ENCODE results near the gene GCC1.

Gene GCC1

DNA sequence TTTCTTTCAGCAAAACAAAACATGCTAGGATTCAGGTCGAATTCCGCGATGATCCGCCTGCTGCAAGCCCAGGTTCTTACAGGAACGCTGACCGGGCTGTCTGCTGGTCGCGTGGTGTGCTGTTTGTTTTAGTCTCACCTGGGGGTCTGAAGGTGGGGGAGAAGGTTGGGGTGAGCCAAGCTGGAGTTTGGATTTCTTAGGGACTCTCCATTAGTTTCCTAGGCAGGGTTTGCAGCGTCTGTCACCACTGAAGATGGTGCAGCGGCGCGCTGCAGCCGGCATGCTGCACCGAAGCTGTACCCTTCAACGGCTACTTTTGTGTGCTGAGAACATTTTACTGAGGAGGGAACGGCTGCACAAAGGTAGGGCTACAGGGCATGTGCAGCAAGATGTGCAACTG is 48.7 kb downstream of the GCC1 start:
- DNase-seq (ENCODE audit: low spot score): no peak

DNA sequence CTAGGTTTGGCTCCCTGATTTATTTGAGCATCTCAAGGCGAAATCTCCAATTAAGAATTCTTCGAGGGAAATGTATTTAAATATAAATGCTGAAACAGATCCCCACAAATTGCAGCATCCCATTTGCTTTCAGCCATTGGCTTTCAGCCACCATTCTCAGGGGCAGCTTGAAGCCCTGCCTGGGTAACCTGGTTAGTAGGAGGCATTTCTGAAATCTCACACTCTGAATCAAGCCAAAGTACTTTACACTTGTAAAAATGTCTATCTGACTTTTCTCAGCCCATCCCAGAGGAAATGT is 49.1 kb downstream of the GCC1 start:
- DNase-seq (ENCODE audit: low spot score): no peak

DNA sequence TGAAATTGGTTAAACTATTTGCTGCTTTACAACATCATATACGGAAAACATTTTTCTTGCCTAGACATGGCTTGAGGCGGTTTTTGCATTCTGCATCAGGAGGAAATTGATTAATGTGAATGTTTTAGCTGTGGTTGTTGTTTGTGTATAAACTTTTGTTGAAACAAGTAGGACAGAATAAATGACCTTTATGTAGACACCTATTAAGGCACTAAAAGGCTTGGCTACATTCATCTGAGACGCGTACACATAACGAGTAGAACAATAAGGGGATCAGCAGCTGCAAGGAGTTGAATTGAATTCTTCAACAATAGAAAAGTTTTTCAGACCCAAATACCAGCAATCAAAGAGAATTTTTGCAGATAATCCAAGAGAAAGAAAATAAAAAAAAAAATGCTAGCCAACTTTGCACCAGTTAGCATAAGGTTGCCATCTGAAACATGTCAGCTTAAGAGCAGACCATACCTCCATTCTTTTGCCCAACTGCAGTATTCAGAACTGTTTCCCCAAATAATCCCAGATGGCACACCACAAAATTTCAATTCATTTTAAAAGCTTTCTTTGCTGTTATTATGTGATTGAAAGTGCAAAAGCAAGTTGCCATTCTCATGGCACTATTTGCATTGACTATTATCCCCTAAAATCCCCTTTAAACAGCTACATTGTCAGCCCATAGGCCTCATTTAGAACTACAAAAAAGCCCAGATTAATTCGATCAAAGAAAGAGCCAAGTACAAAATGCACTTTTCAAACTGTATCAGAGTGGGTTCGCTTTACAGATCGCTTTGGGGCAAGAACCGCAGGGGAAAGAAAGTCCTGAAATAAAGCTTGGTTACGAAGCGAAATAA is 49.6 kb downstream of the GCC1 start:
- DNase-seq (ENCODE audit: low spot score): no peak

DNA sequence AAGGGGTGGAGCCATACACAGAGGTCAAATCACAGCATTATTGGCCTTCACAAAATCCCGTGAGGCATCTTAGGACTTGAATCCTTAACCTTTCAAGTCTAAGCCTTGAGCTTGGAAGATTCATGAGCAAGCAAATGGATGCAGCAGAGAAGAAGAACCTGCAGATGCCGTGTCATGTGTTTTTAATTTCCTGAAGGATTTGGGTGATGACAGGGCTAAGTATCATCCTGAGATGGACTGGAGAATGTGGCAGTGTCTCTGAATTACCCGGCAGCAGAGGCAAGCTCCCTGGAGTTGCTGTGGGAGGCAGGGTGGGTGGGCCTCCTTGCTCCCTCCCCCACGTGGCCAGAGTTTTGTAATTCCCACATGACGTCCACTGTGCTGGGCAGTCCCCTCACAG is 50.8 kb downstream of the GCC1 start:
- no peak for DNase-seq (ENCODE audit: low spot score)

DNA sequence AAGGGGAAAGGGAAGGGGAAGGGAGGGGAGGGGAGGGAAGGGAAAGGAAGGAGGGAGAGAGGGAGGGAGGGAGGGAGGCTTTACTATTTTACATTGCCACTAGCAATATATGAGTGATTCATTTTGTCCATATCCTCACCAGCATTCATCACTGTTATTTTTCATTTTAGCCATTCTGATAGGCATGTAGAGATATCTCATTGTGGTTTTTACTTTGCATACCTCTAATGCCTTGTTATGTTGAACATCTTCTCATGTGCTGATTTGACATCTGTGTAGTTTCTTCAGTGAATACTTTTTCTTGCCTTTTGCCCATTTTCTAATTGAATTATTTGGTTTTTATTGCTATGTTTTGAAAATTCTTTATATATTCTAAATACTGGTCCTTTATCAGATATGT is 52.7 kb downstream of the GCC1 start:
- no peak for DNase-seq (ENCODE audit: low spot score)

DNA sequence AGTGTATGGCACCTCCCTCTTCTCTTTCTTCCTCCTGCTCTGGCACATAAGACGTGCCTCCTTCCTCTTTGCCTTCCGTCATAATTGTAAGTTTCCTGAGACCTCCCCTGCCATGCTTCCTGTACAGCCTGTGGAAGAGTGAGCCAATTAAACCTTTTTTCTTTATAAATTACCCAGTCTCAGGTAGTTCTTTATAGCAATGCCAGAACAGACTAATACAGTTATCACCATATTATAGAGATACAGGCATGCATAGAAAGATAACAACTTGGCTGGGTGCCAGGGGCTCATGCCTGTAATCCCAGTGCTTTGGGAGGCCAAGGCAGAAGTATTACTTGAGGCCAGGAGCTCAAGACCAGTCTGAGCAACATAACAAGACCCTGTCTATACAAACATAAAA is 53.2 kb downstream of the GCC1 start:
- DNase-seq (ENCODE audit: low spot score): no peak

Measured in HuH-7 (cell line).